HG02763 (cell line): ENCODE results near the gene CCDC61.

ENCODE experiments used
- ATAC-seq: cut with Tn5 transposase; IDR thresholded peaks from one replicate; pipeline ENCODE4 v1.9.1; 2021; ENCODE audit warnings: mild to moderate bottlenecking, moderate library complexity; ENCODE audit not compliant: unreplicated experiment

CCDC61 gene

DNA sequence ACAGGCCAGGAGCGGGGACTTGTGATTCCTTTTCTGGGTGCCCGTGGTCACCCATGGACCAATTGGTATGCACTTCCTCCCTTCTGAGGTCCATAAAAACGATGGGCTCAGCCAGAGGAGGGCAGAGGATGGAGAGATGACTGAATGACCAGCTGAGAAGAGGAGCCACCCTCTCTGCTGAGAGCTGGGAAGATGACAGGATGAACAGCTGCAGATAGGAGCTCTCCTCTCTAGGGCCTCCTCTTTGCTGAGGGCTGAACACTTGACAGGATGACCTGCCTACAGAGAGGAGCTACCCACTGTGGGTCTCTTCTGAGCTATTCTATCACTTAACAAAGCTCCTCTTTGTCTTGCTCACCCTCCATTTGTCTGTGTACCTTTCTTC, 41.5 kb downstream of the CCDC61 start:
- ATAC-seq = no peak

DNA sequence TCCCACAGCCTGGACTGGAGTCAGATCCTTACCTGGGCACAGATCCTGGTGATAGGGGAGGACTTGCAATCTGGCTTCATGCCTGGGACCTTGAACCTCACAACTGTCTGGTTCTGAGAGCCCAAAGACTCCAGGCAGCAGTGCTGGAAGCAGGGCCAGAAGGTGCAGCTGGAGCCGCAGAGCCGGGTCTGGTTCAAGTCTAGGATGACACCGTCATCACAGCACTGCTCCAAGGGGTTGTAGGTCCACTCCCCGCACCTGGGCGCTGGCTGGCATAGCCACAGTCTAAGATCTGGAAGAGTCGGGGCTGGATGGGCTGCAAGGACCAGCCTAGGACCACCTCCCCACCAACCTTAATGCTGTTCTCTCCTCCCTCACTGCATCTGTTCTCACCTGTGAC, 44.9 kb downstream of the CCDC61 start:
- ATAC-seq = no peak

DNA sequence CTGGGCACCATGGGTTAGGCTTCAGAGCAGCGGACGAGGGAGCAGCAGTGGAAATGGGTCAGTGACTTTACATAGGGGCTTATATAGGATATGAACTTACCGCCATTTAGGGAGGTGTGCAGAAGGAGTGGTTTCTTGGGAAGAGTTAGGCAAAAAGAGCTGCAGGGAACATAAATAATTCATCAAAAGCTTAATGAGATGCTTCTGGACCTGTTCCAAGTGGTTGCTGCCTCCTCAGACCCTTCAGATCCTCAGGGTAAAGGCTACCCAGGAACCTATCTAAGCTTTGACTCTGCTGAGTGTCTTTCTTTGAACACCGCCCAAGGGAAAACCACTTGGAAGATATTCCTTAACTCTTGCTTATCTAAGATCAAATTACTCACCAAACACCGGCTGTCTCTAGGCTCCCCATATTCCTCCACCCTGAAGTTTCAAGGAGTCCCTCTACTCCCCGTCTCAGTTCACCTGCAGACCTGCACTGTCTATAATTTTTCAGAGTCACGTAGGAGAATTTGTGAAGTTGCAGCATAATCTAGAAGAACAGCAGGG, 45.8 kb downstream of the CCDC61 start, which contains the start of gene IGFL4:
Gene IGFL4, minus strand, starts transcription at position 51 of the 549 bp plus-strand sequence. Its CDS starts 40 bp downstream, at position 11.
- no peak for ATAC-seq

DNA sequence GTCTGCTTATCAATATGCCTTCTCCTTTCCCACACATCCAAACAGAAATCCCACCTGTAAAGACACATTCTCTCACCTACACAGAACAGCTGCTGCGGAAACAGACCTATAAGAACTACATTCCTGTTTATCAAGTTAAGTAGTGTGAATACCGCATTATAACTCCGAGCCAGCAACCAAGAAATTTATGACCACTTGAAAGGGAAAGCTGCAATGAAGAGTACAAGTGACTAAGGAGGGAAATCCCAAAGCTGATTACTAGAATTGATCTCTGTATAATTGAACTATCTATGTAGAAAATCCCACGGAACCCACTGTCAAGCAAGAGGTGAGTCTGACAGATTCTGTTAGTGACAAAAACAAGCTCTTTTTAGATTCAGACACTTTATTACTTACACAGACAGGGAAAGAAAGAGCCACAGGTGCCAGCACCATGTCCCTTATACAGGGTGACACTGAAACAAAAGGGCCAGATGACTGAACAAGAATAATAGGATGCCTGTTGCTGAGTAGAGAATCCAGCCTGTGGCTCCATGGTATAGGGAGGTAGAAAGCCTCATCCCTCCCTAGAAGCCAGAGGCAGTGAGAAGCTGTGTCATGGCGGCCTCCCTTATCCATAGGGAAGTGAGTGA, 47.1 kb downstream of the CCDC61 start:
- no peak for ATAC-seq

DNA sequence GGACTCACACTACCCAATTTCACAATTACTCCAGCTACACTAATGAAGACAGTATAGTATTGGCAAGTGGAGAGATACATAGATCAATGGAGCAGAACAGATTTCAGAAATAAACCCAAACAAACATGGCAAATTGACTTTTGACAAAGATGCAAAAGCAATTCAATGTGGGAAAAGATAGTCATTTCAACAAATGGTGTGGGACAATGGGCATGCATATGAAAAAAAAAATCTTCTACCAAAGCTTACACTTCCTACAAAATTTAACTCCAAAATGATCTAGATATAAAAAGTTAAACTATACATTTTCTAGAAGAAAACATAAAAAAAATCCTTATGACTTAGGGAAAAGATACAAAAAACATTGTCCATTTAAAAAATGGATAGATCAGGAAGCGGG, 48.3 kb downstream of the CCDC61 start:
- ATAC-seq = no peak

DNA sequence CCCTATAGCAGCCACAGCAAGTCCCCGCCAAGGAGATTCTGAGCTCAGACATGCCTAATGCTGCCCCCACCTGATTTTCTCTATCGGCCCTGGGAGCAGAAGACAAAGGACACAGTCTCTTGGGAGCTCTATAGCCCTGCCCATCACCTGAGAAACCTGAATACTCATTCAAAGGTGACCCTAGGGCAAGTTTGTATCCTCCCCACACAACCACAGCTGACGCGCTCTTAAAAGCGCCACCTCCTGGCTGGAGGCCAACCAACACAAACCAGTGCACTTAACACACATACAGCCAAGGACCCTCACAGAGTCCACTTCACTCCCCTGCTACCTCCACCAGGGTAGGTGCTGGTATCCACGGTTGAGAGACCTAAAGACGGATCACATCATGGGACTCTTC, 54.3 kb downstream of the CCDC61 start:
- ATAC-seq = no peak

DNA sequence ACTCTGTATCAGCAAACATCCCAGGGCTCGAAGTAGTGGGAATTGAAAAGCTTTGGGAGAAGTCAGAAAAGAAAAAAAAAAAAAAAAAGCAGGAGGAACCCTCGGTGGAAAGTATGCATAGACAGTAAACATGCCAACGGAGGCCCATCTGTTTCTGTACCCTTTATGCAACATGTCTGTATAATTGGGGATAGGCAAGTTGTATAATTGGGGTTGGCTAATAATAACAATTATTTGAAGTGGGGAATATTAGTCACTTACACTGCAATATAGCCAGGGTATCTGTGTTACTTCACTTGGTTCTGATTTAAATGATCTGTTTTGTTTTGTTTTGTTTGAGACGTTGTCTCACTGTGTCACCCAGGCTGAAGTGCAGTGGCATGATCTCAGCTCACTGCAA, 57.6 kb downstream of the CCDC61 start:
- no peak for ATAC-seq

DNA sequence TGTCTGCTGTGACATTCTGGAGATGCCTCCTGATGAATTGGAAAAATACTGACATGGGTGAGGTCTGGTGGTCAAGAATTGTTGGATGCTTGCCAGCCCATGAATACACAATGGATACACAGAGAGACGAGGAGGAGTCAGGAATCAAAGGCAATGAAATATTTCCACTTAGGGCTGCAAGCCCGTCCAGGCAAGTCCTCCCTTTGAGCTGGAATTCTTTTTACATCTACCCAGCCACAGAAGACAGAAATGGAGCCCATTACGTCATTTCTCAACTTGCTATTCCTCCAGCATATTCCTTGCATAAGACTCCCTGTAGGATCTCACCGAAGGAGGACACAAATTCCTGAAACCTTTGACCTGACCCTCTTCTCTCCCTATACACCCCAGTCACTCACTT, 61.3 kb downstream of the CCDC61 start:
- ATAC-seq = no peak

DNA sequence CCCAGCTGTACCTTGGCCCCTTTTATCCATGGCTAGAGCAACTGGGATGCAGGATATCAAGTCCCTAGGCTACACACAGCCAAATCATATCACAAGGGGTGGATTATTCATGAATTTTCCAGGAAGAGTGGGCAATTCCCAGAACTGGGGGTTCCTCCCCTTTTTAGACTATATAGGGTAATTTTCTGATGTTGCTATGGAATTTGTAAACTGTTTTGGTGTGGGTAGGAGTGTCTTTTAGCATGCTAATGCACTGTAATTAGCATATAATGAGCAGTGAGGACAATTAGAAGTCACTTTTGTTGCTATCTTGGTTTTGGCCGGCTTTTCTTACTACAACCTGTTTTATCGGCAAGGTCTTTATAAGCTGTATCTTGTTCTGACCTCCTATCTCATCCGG, 63.5 kb downstream of the CCDC61 start:
- ATAC-seq = no peak

DNA sequence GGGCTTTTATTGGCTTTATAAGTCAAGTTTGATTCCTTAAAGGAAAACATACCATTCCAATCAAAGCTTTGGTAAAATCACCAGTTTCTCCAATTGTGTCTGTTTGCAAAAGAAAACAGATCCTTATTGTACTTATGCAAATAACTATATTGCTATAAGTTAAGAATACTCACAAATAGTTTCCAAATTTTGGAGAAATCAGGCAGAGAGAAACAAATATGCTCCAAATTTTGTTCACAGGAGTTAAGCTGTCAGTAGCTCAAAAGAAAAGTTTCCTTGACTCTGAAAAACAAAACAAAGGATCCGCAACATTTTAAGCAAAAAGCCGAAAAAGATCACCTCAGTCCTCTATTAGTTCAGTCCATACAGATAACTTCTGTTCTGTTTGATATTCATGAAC, 64.7 kb downstream of the CCDC61 start:
- no peak for ATAC-seq

DNA sequence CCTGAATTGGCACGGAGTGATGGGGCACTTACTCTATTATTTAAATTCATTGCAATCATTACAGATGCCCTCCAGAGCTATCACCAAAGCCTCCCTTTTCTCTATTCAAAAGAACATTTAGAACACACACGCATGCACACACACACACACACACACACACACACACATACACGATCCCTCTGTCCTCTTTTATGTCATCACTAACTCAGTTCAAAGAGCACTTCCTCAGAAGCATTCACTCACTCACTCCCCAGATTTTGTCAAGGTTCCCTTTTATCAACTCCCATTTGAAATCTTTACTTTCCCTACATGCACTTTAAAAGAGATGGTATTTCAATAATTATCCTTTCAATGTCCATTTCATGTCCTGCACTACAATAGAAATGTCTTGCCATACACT, 67.9 kb downstream of the CCDC61 start:
- no peak for ATAC-seq

DNA sequence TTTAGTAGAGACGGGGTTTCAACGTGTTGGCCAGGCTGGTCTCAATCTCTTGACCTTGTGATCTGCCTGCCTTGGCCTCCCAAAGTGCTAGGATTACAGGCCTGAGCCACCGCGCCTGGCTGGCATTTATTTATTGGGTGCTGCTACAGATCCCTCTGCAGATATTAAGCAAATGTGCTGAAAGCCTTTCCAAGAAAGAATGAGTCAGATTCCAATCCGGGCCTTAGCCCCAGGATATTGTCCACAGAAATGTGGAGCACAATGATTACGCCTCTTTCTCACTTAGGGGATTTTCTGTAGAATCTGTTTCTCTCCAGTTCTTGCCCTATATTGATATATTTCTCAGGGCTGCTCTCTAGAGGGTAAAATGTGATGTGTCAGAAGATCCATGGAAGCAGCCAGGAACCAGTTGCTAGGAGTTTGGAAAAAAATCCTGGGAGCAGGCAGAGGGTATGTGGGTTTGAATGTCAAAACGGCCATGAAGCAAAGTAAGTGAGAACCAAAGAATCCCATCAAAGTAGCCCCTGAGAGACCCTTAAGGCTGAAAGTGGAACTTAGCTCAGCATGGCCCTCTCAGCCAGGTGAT, 70.3 kb downstream of the CCDC61 start:
- no peak for ATAC-seq

DNA sequence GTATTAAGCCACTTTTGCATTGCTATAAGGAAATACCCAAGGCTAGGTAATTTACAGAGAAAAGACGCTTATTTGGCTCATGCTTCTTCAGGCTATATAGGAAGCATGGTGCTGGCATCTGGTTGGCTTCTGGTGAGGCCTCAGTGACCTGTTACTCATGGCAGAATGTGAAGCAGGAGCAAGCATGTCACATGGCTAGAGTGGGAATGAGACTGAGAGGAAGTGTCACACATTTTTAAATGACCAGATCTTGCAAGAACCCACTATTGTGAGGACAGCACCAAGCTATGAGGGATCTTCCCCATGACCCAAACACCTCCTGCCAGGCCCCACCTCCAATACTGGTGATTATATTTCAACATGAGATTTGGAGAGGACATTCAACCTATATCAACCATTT, 71.2 kb downstream of the CCDC61 start:
- no peak for ATAC-seq

DNA sequence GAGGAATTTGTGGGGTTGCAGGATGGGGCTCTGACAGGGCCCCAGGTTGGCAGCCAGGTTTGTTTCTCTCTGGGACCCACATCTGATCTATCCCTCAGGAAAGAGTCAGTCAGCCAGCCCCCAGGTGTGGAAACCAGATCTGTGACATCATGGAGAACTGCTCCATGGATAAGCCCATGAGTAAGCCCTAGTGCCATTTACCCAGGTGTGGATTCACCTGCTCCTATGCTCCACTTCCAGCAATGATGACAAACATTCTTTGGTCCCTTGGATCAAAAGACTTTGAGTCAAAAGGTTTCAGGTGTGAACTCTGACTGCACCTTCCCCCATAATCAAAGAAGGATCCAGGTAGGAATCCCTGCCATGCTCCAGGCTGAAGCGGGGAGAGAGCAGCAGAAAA, 72.4 kb downstream of the CCDC61 start:
- ATAC-seq = no peak
